ENCODE results near the gene NCOA6.

NCOA6 gene

GRCh38 chr20:34706302-34706875, 119.1 kb downstream of the NCOA6 start:
- H3K4me2 ChIP-seq (ENCODE audit: insufficient read depth, low read length, poor library complexity, severe bottlenecking): no peak overlapping the region
- WGBS, 2 donors (ENCODE audit: extremely low coverage in 2 of 2, insufficient read length in 2 of 2, insufficient replicate concordance in 1 of 2): no CpG with 5 or more reads among the region's 1 CpG

GRCh38 chr20:34705397-34706301, 119.8 kb downstream of the NCOA6 start:
- no peak for DNase-seq (ENCODE audit: low spot score)
- H3K27me3 ChIP-seq (ENCODE audit: control insufficient read depth in 3 of 3, insufficient read depth in 3 of 3, low read depth in 1 of 3, low read length in 3 of 3): peaks cover 6 to 48% (median 14%) of the 10 kb centered on the region in 3 experiments

More at GRCh38 chr20:34706302-34706875, 119.1 kb downstream of the NCOA6 start:
- Histone ChIP-seq H4K8ac (ENCODE audit: low read depth, low read length) (no peak overlapping the region), H3K27ac (replicated peaks; ENCODE audit: low read length) (no peak overlapping the region), H3K4me1 (ENCODE audit: control insufficient read depth in 2 of 2, insufficient read depth in 1 of 2, low read depth in 1 of 2, low read length in 2 of 2) (peaks cover 6 to 7% of the 10 kb centered on the region in 2 donors), H2BK120ac (ENCODE audit: low read depth, low read length) (no peak overlapping the region), H3K23ac (ENCODE audit: low read depth, low read length, poor library complexity) (no peak overlapping the region), H3K14ac (ENCODE audit: low read length) (no peak overlapping the region), H3K18ac (ENCODE audit: low read length) (no peak overlapping the region), H3K9ac (ENCODE audit: low read depth, low read length, poor library complexity) (no peak overlapping the region), H3K9me3 (replicated peaks in 1 of 2; ENCODE audit: control insufficient read depth in 2 of 2, insufficient read depth in 1 of 2, low read depth in 1 of 2, low read length in 2 of 2) (no peaks in the 10 kb centered on the region), H2AK5ac (ENCODE audit: low read depth, low read length) (no peak overlapping the region), H2AFZ (ENCODE audit: low read length) (no peak overlapping the region), H2BK15ac (ENCODE audit: low read length) (no peak overlapping the region), H3K36me3 (replicated peaks in 1 of 2; ENCODE audit: control insufficient read depth in 2 of 2, insufficient read depth in 2 of 2, low read length in 2 of 2) (peaks cover 0 to 2% of the 10 kb centered on the region in 2 donors), H3K79me1 (ENCODE audit: low read depth, low read length) (no peaks in the 10 kb centered on the region), H2BK5ac (ENCODE audit: low read length) (no peak overlapping the region), H3K4me3 (ENCODE audit: low read length in 2 of 2) (no peak overlapping the region), H3K4ac (ENCODE audit: low read length) (no peak overlapping the region), H2BK12ac (ENCODE audit: low read length) (no peak overlapping the region), H3K27me3 (ENCODE audit: control insufficient read depth in 3 of 3, insufficient read depth in 3 of 3, low read depth in 1 of 3, low read length in 3 of 3) (peaks cover 6 to 54% (median 14%) of the 10 kb centered on the region in 3 experiments), H4K91ac (ENCODE audit: low read depth, low read length, poor library complexity) (no peak overlapping the region)
- no peak for DNase-seq (ENCODE audit: low spot score)

DNA sequence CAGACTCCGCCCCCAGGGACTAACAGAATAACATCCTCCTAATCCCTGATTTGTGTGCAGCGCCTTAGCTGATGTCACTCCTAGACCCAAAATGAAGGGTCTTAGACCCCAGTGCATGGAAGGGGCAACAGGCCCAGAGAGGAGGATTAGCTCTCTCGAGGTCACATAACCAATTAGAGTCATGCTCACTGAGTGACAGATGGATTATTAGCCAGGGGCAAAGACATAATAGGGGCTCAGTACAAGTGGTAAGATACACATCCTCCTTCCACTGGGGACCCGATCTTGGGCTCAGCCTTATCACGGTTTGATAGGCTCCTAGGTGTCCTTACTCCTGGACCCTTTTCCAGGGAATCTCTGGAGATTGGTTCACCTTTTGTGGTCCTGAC, 120.4 kb downstream of the NCOA6 start:
- no peak overlapping the region for H3K18ac ChIP-seq (ENCODE audit: low read length)
- H3K4me1 ChIP-seq (ENCODE audit: control insufficient read depth in 2 of 2, insufficient read depth in 1 of 2, low read depth in 1 of 2, low read length in 2 of 2): peaks cover 2 to 6% of the 10 kb centered on the region in 2 donors
- H2AFZ ChIP-seq (ENCODE audit: low read length): peak overlapping the region; percentile 100
- no peak overlapping the region for H4K91ac ChIP-seq (ENCODE audit: low read depth, low read length, poor library complexity)
- H3K9me3 ChIP-seq (replicated peaks in 1 of 2; ENCODE audit: control insufficient read depth in 2 of 2, insufficient read depth in 1 of 2, low read depth in 1 of 2, low read length in 2 of 2): no peaks in the 10 kb centered on the region
- no peak overlapping the region for H3K4ac ChIP-seq (ENCODE audit: low read length)
- no peak for DNase-seq (ENCODE audit: low spot score)
- no CpG with 5 or more reads among the region's 5 CpGs for WGBS, 2 donors (ENCODE audit: extremely low coverage in 2 of 2, insufficient read length in 2 of 2, insufficient replicate concordance in 1 of 2)
- H2BK12ac ChIP-seq (ENCODE audit: low read length): no peak overlapping the region
- H3K27ac ChIP-seq (replicated peaks; ENCODE audit: low read length): no peak overlapping the region
- H3K4me3 ChIP-seq (ENCODE audit: low read length in 2 of 2): peak overlapping the region; percentile 83 to 89
- H3K27me3 ChIP-seq (ENCODE audit: control insufficient read depth in 3 of 3, insufficient read depth in 3 of 3, low read depth in 1 of 3, low read length in 3 of 3): peaks cover under 1 to 41% (median 14%) of the 10 kb centered on the region in 3 experiments
- no peak overlapping the region for H3K9ac ChIP-seq (ENCODE audit: low read depth, low read length, poor library complexity)
- no peak overlapping the region for H4K8ac ChIP-seq (ENCODE audit: low read depth, low read length)
- H2BK120ac ChIP-seq (ENCODE audit: low read depth, low read length): no peak overlapping the region
- H3K4me2 ChIP-seq (ENCODE audit: insufficient read depth, low read length, poor library complexity, severe bottlenecking): peak overlapping the region; percentile 75
- no peak overlapping the region for H2BK5ac ChIP-seq (ENCODE audit: low read length)
- no peak overlapping the region for H3K14ac ChIP-seq (ENCODE audit: low read length)
- H2AK5ac ChIP-seq (ENCODE audit: low read depth, low read length): peak overlapping the region; percentile 58
- no peak overlapping the region for H3K23ac ChIP-seq (ENCODE audit: low read depth, low read length, poor library complexity)
- no peak overlapping the region for H2BK15ac ChIP-seq (ENCODE audit: low read length)
- no peaks in the 10 kb centered on the region for H3K79me1 ChIP-seq (ENCODE audit: low read depth, low read length)
- no peaks in the 10 kb centered on the region for H3K36me3 ChIP-seq (replicated peaks in 1 of 2; ENCODE audit: control insufficient read depth in 2 of 2, insufficient read depth in 2 of 2, low read length in 2 of 2)

More at GRCh38 chr20:34705397-34706301, 119.8 kb downstream of the NCOA6 start:
- Histone ChIP-seq H3K4me3 (ENCODE audit: low read length in 2 of 2) (no peak overlapping the region), H2BK120ac (ENCODE audit: low read depth, low read length) (no peak overlapping the region), H3K18ac (ENCODE audit: low read length) (no peak overlapping the region), H3K9me3 (replicated peaks in 1 of 2; ENCODE audit: control insufficient read depth in 2 of 2, insufficient read depth in 1 of 2, low read depth in 1 of 2, low read length in 2 of 2) (no peaks in the 10 kb centered on the region), H3K4me2 (ENCODE audit: insufficient read depth, low read length, poor library complexity, severe bottlenecking) (no peak overlapping the region), H2BK15ac (ENCODE audit: low read length) (no peak overlapping the region), H3K4ac (ENCODE audit: low read length) (no peak overlapping the region), H4K91ac (ENCODE audit: low read depth, low read length, poor library complexity) (no peak overlapping the region), H3K14ac (ENCODE audit: low read length) (no peak overlapping the region), H3K4me1 (ENCODE audit: control insufficient read depth in 2 of 2, insufficient read depth in 1 of 2, low read depth in 1 of 2, low read length in 2 of 2) (peaks cover 6 to 7% of the 10 kb centered on the region in 2 donors), H3K23ac (ENCODE audit: low read depth, low read length, poor library complexity) (no peak overlapping the region), H2BK5ac (ENCODE audit: low read length) (no peak overlapping the region), H3K79me1 (ENCODE audit: low read depth, low read length) (no peaks in the 10 kb centered on the region), H2AK5ac (ENCODE audit: low read depth, low read length) (no peak overlapping the region), H4K8ac (ENCODE audit: low read depth, low read length) (no peak overlapping the region), H2AFZ (ENCODE audit: low read length) (no peak overlapping the region), H3K36me3 (replicated peaks in 1 of 2; ENCODE audit: control insufficient read depth in 2 of 2, insufficient read depth in 2 of 2, low read length in 2 of 2) (no peaks in the 10 kb centered on the region), H2BK12ac (ENCODE audit: low read length) (no peak overlapping the region), H3K9ac (ENCODE audit: low read depth, low read length, poor library complexity) (no peak overlapping the region), H3K27ac (replicated peaks; ENCODE audit: low read length) (no peak overlapping the region)
- no CpG with 5 or more reads among the region's 6 CpGs for WGBS, 2 donors (ENCODE audit: extremely low coverage in 2 of 2, insufficient read length in 2 of 2, insufficient replicate concordance in 1 of 2)
